GM23338 (cell line): ENCODE measurements around the gene MRPL23. TPM values are rescaled to one million over a fixed set of nuclear protein-coding genes. Genes with fewer than 3 reads are reported as not detected.

Source experiments
- ATAC-seq: fragments of 200-7000 bp; cut with Tn5 transposase; 3 replicates; pipeline ENCODE4 v1.9.1; 2020
- DNase-seq: peaks from one replicate; pipeline ENCODE4 v3.0.0-alpha.2; 2015; ENCODE audit warnings: low spot score
- H2AFZ ChIP-seq: fragments of 200-600 bp; sonication (generic); 2 replicates; pipeline ENCODE4 v1.8.0; 2016; ENCODE audit warnings: antibody characterized with exemption, mild to moderate bottlenecking, moderate library complexity
- H3F3A ChIP-seq: fragments of 200-600 bp; sonication (generic); replicated peaks from 2 replicates; pipeline ENCODE4 v1.8.0; 2017; ENCODE audit warnings: antibody characterized with exemption, mixed run types, low read depth
- H3K27ac ChIP-seq: fragments of 200-600 bp; sonication (generic); 2 replicates; pipeline ENCODE4 v1.6.1; 2016; ENCODE audit warnings: low read depth
- H3K27me3 ChIP-seq: fragments of 200-600 bp; sonication (generic); 2 replicates; pipeline ENCODE4 v1.8.0; 2016; ENCODE audit warnings: mild to moderate bottlenecking, mixed run types, moderate library complexity; ENCODE audit not compliant: insufficient read depth
- H3K36me3 ChIP-seq: fragments of 200-600 bp; sonication (generic); 2 replicates; pipeline ENCODE4 v1.8.0; 2016; ENCODE audit warnings: mild to moderate bottlenecking; ENCODE audit not compliant: insufficient read depth
- H3K4me1 ChIP-seq: fragments of 200-600 bp; sonication (generic); 2 replicates; pipeline ENCODE4 v1.8.0; 2016; ENCODE audit warnings: mild to moderate bottlenecking, moderate library complexity; ENCODE audit not compliant: insufficient read depth
- H3K4me2 ChIP-seq: fragments of 200-600 bp; sonication (generic); 2 replicates; pipeline ENCODE4 v1.7.1; 2017; ENCODE audit warnings: mixed run types
- H3K4me3 ChIP-seq: fragments of 200-600 bp; sonication (generic); 2 replicates; pipeline ENCODE4 v1.6.1; 2016; ENCODE audit warnings: mixed run types
- H3K79me2 ChIP-seq: fragments of 200-600 bp; sonication (generic); replicated peaks from 2 replicates; pipeline ENCODE4 v1.8.0; 2017; ENCODE audit warnings: mild to moderate bottlenecking; ENCODE audit not compliant: insufficient read depth
- H3K9me2 ChIP-seq: fragments of 200-600 bp; sonication (generic); 2 replicates; pipeline ENCODE4 v1.8.0; 2017; ENCODE audit not compliant: insufficient read depth
- H4K20me1 ChIP-seq: fragments of 200-600 bp; sonication (generic); replicated peaks from 2 replicates; pipeline ENCODE4 v1.8.0; 2017; ENCODE audit warnings: mild to moderate bottlenecking; ENCODE audit not compliant: insufficient read depth
- H3K27ac Mint-ChIP-seq: 2 replicates; pipeline ENCODE4 v1.8.0; 2020; ENCODE audit warnings: inconsistent platforms, mild to moderate bottlenecking, moderate library complexity, mixed read lengths
- H3K27me3 Mint-ChIP-seq: 3 replicates; pipeline ENCODE4 v1.8.0; 2022; ENCODE audit warnings: low read depth, mild to moderate bottlenecking, moderate library complexity, mixed read lengths, inconsistent platforms; ENCODE audit not compliant: insufficient read depth, poor library complexity
- H3K36me3 Mint-ChIP-seq: 3 replicates; pipeline ENCODE4 v1.8.0; 2021; ENCODE audit warnings: low read depth, mild to moderate bottlenecking, inconsistent platforms, moderate library complexity, mixed read lengths
- H3K4me1 Mint-ChIP-seq: 3 replicates; pipeline ENCODE4 v1.8.0; 2020; ENCODE audit warnings: mild to moderate bottlenecking, inconsistent platforms, mixed read lengths
- H3K4me3 Mint-ChIP-seq: 3 replicates; pipeline ENCODE4 v1.8.0; 2021; ENCODE audit warnings: moderate library complexity, mild to moderate bottlenecking, inconsistent platforms, mixed read lengths
- H3K9me3 Mint-ChIP-seq: 3 replicates; pipeline ENCODE4 v1.8.0; 2020; ENCODE audit warnings: moderate library complexity, mild to moderate bottlenecking, inconsistent platforms, mixed read lengths
- CREB1 ChIP-seq: fragments of 250-450 bp; sonication (Bioruptor Pico); IDR thresholded peaks from 2 replicates; pipeline ENCODE4 v1.5.0; 2020; ENCODE audit warnings: low read depth, mild to moderate bottlenecking, moderate library complexity
- EZH2phosphoT487 ChIP-seq: fragments of 200-600 bp; sonication (generic); IDR thresholded peaks from one replicate; pipeline ENCODE4 v1.8.1; 2018; ENCODE audit warnings: antibody characterized with exemption; ENCODE audit not compliant: unreplicated experiment
- JUNB ChIP-seq: IDR thresholded peaks from one replicate; pipeline ENCODE4 v1.6.1; 2016; ENCODE audit warnings: antibody characterized with exemption; ENCODE audit not compliant: unreplicated experiment
- NANOG ChIP-seq: IDR thresholded peaks from 2 replicates; pipeline ENCODE4 v1.6.1; 2016; ENCODE audit warnings: antibody characterized with exemption, borderline replicate concordance
- POLR2AphosphoS5 ChIP-seq: IDR thresholded peaks from 2 replicates; pipeline ENCODE4 v1.6.1; 2016; ENCODE audit warnings: antibody characterized with exemption, low read depth
- ZNF114 ChIP-seq: fragments of 250-450 bp; sonication (Bioruptor Pico); IDR thresholded peaks from 2 replicates; pipeline ENCODE4 v1.5.0; 2020; ENCODE audit warnings: mild to moderate bottlenecking, moderate library complexity
- ZNF331 ChIP-seq: fragments of 250-450 bp; sonication (Bioruptor Pico); IDR thresholded peaks from 2 replicates; pipeline ENCODE4 v1.5.0; 2020; ENCODE audit warnings: low read depth, mild to moderate bottlenecking, moderate library complexity
- polyA plus RNA-seq: library from polyadenylated mRNA; unstranded; fragments of >200 nt; fragmentation: Nextera tagmentation; extraction: Ambion mirVana; gene quantifications from 2 replicates; pipeline ENCODE4 v1.2.1, GENCODE V29; 2016
- total RNA-seq: library from RNA; depleted of rRNA; stranded (reverse); fragments of >200 nt; shearing (Covaris generic); gene quantifications from 2 replicates; pipeline ENCODE4 v1.2.3, GENCODE V29; 2014
- TF ChIP-seq, protein P1 (sequence below): IDR thresholded peaks from 2 replicates; pipeline ENCODE4 v1.6.1; 2016; ENCODE audit warnings: antibody characterized with exemption
- TF ChIP-seq, protein P2 (sequence below), 2 experiments: fragments of 200-600 bp in 1 of 2; sonication (generic) in 1 of 2; conservative IDR thresholded peaks; 2 replicates each; pipeline versions ENCODE4 v1.5.1 to v1.6.1; 2016 to 2017; ENCODE audit warnings: antibody characterized with exemption in 2 of 2, low read depth in 2 of 2, mild to moderate bottlenecking in 2 of 2, moderate library complexity in 1 of 2
- TF ChIP-seq, protein P3 (sequence below): IDR thresholded peaks from one replicate; pipeline ENCODE4 v1.6.1; 2018; ENCODE audit warnings: antibody characterized with exemption; ENCODE audit not compliant: unreplicated experiment

MRPL23 gene
- total and polyA plus RNA-seq, 2 experiments from 2014 or later: 84.7 to 91.5 TPM

DNA sequence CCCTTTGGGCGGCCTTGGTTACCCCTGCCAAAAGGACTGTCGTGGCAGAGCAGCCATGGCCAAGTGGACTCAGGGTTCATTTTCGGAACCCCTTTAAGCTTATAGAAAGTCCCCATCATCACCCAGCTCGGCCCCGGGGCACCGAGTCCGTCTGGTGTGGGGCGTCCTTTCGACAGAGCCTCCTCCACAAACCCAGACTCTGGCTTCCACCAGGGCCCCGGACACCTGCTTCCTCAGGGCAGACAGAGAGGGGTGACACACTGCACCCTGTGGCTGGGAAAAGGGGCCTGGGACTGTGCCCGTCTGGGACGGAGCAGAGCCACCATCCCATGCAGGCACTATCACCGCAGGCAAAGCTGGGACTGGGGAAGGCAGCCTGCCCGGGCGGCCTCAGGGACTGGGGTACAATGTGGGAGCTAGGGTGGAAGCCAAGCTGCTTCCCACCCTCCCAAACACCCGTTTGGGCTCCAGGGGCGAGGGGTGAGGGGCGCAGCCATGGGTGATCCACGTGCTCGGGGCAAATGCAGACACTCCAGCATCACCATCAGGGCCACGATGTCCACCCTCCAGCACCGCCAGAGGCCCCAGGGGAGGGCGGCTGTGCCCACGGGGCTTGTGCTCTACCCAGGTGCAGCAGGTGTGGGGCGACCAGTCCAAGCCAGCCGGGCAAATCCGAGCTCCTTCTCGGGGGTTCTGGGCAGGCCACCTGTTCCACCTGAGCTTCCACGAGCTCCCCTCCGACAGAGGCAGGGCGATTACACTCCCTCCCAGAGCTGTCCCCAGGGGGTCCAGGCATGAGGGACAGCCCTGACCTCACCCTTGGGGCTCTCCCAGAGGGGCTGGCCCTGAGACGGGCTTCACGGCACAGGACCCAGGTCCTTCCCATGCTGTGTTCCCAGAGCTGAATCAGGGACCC is 11.7 kb upstream of the MRPL23 start:
- H3K9me2 ChIP-seq: no peaks in the 10 kb centered on the region
- no peak for DNase-seq

More for the DNA sequence above, 11.7 kb upstream of the MRPL23 start:
- Mint-ChIP-seq H3K36me3 (no peaks in the 10 kb centered on the region), H3K4me3 (no peak overlapping the region), H3K27ac (no peak overlapping the region), H3K9me3 (no peaks in the 10 kb centered on the region), H3K27me3 (peaks cover 17% of the 10 kb centered on the region), H3K4me1 (peaks cover 7% of the 10 kb centered on the region; the same call in 2 of the 3 replicates)
- Histone ChIP-seq H3K27me3 (no peaks in the 10 kb centered on the region), H4K20me1 (no peaks in the 10 kb centered on the region), H3K4me2 (no peak overlapping the region), H3F3A (no peaks in the 10 kb centered on the region), H3K36me3 (no peaks in the 10 kb centered on the region), H3K4me3 (no peak overlapping the region), H2AFZ (0 out of 2 replicates have a peak overlapping the region, but pooled peaks have one; percentile 28), H3K79me2 (no peaks in the 10 kb centered on the region), H3K27ac (no peak overlapping the region), H3K4me1 (no peaks in the 10 kb centered on the region)
- no peak for ATAC-seq
- TF ChIP-seq, protein P1, sequence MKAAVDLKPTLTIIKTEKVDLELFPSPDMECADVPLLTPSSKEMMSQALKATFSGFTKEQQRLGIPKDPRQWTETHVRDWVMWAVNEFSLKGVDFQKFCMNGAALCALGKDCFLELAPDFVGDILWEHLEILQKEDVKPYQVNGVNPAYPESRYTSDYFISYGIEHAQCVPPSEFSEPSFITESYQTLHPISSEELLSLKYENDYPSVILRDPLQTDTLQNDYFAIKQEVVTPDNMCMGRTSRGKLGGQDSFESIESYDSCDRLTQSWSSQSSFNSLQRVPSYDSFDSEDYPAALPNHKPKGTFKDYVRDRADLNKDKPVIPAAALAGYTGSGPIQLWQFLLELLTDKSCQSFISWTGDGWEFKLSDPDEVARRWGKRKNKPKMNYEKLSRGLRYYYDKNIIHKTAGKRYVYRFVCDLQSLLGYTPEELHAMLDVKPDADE: no peak
- TF ChIP-seq ZNF331 (CRISPR knock-in tag) (no peak), CREB1 (CRISPR knock-in tag) (no peak), ZNF114 (CRISPR knock-in tag) (no peak), NANOG (no peak), JUNB (no peak), EZH2phosphoT487 (no peak), POLR2AphosphoS5 (no peak)
- TF ChIP-seq, protein P2, sequence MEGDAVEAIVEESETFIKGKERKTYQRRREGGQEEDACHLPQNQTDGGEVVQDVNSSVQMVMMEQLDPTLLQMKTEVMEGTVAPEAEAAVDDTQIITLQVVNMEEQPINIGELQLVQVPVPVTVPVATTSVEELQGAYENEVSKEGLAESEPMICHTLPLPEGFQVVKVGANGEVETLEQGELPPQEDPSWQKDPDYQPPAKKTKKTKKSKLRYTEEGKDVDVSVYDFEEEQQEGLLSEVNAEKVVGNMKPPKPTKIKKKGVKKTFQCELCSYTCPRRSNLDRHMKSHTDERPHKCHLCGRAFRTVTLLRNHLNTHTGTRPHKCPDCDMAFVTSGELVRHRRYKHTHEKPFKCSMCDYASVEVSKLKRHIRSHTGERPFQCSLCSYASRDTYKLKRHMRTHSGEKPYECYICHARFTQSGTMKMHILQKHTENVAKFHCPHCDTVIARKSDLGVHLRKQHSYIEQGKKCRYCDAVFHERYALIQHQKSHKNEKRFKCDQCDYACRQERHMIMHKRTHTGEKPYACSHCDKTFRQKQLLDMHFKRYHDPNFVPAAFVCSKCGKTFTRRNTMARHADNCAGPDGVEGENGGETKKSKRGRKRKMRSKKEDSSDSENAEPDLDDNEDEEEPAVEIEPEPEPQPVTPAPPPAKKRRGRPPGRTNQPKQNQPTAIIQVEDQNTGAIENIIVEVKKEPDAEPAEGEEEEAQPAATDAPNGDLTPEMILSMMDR (conservative IDR thresholded peaks at IDR 0.05; ENCODE audit: low read depth in 2 of 2): no peak
- TF ChIP-seq, protein P3, sequence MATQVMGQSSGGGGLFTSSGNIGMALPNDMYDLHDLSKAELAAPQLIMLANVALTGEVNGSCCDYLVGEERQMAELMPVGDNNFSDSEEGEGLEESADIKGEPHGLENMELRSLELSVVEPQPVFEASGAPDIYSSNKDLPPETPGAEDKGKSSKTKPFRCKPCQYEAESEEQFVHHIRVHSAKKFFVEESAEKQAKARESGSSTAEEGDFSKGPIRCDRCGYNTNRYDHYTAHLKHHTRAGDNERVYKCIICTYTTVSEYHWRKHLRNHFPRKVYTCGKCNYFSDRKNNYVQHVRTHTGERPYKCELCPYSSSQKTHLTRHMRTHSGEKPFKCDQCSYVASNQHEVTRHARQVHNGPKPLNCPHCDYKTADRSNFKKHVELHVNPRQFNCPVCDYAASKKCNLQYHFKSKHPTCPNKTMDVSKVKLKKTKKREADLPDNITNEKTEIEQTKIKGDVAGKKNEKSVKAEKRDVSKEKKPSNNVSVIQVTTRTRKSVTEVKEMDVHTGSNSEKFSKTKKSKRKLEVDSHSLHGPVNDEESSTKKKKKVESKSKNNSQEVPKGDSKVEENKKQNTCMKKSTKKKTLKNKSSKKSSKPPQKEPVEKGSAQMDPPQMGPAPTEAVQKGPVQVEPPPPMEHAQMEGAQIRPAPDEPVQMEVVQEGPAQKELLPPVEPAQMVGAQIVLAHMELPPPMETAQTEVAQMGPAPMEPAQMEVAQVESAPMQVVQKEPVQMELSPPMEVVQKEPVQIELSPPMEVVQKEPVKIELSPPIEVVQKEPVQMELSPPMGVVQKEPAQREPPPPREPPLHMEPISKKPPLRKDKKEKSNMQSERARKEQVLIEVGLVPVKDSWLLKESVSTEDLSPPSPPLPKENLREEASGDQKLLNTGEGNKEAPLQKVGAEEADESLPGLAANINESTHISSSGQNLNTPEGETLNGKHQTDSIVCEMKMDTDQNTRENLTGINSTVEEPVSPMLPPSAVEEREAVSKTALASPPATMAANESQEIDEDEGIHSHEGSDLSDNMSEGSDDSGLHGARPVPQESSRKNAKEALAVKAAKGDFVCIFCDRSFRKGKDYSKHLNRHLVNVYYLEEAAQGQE: no peak
